EH (cell line): ENCODE results near the gene FMO5.
"Not testable (repeated sequence)": the region's sequence is repeated elsewhere in the genome, so short reads cannot be mapped to it uniquely, and the experiment has no call there.

ENCODE experiments used
- DNase-seq: peaks from one replicate; pipeline ENCODE4 v3.0.0-alpha.2; 2015; ENCODE audit warnings: low read depth

Gene FMO5, protein sequence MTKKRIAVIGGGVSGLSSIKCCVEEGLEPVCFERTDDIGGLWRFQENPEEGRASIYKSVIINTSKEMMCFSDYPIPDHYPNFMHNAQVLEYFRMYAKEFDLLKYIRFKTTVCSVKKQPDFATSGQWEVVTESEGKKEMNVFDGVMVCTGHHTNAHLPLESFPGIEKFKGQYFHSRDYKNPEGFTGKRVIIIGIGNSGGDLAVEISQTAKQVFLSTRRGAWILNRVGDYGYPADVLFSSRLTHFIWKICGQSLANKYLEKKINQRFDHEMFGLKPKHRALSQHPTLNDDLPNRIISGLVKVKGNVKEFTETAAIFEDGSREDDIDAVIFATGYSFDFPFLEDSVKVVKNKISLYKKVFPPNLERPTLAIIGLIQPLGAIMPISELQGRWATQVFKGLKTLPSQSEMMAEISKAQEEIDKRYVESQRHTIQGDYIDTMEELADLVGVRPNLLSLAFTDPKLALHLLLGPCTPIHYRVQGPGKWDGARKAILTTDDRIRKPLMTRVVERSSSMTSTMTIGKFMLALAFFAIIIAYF

GRCh38 chr1:147225193-147225730 is at the start of gene FMO5:
Gene FMO5, minus strand, starts transcription at chr1:147225339. Its CDS starts 310 bp downstream, at chr1:147225029.
- DNase-seq, result peak; percentile 57

- peak; percentile 85 for DNase-seq
Observed at GRCh38 chr1:147273409-147274336, 48.5 kb upstream of the FMO5 start.

DNA sequence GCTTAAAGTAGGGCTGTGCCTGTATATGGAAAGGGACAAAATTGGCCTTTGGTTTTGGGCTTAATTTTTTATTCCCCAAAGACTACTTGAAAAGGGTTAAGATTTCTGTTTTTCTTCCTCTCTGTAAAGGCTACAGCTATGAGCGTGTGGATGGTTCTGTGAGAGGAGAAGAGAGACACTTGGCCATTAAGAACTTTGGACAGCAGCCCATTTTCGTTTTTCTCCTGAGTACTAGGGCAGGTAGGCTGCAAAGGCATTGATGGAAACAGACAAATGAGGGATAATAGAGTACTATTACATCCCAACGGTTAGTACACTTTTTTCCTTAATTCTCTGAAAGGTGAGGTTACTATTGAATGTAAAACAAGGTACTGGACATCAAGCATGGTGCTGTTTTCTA is 46.9 kb upstream of the FMO5 start:
- no peak for DNase-seq

GRCh38 chr1:147270721-147271120 is 45.6 kb upstream of the FMO5 start:
- no peak for DNase-seq

DNA sequence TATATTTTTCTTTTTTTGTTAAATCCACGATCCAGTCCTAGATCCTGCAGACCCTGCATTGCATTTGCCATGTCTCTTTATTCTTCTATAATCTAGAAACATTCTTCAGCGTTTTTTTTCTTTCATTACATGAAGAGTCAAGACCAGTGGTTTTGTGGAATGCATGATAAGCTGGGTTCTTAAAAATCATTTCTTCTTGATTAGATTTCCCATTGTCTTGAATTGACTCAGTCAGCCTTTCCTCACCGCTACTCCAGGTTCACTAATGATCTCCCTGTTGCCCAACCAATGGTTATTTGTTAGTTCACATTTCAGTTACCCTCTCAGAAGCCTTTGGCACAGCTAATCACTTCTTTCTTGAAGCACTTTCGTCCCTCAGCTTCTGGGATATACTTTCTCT is 42.6 kb upstream of the FMO5 start:
- no peak for DNase-seq

DNA sequence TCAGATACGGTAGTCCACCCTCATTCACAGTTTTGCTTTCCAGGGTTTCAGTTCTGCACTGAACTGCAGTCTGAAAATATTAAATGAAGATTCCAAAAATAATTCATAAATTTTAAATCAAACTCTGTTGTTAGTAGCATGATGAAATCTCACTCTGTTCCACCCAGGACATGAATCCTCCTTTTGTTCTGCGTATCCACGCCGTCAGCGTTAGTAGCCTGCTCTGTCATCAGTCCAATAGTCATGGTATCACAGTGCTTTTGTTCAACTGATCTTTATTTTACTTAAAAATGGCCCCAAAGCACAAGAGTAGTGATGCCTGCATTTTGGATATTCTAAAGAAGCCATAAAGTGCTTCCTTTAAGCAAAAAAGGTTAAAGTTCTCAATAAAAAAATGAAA is 41.2 kb upstream of the FMO5 start:
- no peak for DNase-seq

DNA sequence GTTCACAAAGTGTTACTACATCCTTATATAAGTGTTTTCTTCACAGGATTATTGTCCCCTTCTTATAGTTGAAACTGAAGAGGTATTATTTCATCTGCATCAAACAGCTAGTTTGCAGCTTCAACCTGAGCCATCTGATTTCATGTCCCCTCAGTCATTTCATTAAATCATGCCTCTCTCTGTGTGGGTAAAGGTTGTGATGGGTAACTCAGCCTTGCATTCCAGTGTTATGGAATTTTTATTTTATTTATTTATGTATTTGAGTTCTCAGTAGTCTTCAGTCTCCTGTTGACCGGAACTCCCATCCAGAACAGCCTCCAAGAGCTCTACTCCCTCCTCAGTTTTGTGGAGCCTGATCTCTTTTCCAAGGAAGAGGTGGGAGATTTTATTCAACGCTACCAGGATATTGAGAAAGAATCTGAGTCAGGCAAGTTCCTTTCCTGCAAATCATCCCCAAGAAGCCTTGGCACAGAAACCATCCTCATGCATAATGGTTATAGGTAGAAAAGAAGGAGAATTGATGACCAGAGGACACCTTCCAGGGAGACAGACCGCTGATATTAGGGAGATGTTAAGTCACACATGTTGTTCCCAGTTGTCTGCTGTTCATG is 39.1 kb upstream of the FMO5 start:
- DNase-seq, result peak; percentile 71

GRCh38 chr1:147260956-147261355 is 35.8 kb upstream of the FMO5 start:
- no peak for DNase-seq

DNA sequence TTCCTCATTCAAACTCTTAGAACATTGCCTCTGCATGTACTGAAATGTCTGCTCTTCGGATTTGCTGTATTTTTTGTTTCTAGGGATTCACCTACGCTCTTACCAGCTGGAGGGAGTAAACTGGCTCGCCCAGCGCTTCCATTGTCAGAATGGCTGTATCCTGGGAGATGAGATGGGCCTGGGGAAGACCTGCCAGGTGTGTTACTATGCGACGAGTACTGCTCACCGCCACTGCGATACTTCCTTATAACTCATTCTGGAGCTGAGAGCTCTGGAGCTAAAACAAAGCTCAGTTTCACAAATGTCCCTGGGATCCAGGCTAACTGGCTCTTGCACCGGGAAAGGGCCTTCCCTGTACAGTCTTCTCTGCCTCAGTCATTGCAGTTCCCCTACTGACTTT is 27.4 kb upstream of the FMO5 start:
- DNase-seq, result no peak

DNA sequence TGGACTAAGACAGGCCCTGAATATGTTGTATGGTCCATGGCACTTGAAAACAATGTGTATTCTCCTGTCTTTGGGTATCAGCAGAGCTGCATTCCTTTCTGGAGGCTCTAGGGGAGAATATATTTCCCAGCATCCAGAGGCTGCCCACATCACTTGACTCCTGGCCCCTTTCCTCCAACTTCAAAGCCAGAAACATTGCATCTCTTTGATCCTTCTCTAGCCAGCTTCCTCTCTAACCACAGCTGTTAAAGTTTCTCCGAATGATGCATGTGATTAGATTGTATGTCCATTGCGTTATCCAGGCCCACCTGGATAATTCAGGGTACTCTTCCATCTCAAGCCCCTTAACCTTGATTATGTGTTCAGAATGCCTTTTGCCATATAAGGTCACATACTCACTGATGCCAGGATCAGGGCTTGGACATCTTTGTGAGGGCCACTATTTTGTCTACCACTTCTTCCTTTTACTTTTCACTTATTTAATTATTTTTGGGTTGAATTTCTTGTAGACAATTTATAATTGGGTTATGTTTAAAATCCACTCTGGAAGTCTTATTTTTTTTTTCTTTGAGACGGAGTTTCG is 22.6 kb upstream of the FMO5 start:
- DNase-seq, result no peak

DNA sequence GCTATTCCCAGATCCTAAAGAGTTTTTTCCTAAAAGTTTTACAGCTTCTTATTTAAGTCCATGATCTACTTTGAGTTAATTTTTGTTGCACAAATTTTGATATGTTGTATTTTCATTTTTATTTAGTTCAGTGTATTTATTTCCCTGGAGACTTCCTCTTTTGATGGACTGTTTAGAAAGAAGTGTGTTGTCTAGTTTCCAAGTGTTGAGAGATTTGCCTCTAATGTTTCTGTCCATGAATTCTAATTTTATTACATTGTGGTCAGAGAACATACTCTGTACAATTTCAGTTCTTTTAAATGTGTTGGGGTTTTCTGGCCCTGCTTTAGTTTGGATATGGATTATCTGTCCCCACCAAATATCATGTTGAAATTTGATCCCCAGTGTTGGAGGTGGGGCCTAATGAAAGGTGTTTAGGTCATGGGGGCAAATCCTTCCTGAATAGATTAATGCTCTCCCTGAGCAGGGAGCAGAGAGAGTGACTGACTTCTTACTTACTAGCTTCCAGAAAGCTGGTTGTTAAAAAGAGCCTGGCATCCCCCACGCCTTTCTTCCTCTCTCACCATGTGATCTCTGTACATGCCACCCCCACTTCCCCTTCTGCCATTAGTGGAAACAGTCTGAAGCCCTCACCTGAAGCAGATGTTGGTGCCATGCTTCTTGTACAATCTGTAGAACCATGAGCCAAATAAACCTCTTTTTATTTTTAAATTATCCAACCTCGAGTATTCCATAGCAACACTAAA is 21.9 kb upstream of the FMO5 start:
- DNase-seq, result no peak

GRCh38 chr1:147246044-147246690 is 21.0 kb upstream of the FMO5 start:
- no peak for DNase-seq

GRCh38 chr1:147245586-147246021 is 20.5 kb upstream of the FMO5 start:
- DNase-seq, result no peak

DNA sequence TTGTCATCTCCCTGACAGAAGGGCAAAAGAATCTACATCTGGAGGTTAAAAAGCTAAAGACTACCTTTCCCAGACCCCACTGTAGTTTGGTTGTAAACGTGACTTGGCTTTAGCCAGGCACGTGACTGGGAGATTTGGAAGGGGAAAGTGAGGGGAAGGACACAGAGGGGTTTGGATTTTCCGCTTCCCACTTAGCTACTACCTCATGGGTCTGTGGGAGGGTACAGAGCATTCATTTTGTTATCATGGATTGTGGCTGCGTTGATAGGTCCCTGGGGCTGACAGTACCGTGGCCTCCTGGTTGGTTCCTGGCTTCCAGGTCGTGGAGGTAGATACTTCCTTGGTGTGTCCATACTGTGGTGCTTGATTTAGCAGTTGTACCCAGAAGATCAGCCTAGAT is 20.0 kb upstream of the FMO5 start:
- no peak for DNase-seq

- DNase-seq, result no peak
Observed at GRCh38 chr1:147243841-147244240, 18.7 kb upstream of the FMO5 start.

DNA sequence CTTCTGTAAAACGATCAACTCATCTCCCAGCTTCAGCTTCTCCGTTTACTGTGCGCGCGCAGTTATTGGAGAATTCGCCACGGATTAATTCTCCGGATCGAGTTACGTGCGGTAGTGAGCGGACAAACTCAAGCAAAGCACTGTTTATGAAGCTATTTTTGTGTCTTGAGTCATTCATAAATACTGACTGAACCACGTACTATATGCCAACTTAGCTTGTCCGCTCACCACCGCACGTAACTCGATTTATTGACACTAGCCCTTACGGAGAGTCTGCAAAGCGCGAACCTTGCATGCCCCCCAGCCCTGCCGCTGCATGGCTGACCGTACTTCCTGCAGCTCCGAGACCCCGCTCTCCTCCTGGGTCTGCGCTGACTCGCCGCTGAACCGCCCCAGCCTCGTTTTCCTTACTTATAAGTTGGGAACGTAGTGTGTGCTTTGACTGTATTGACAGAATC is 18.1 kb upstream of the FMO5 start:
- DNase-seq, result peak; percentile 89

DNA sequence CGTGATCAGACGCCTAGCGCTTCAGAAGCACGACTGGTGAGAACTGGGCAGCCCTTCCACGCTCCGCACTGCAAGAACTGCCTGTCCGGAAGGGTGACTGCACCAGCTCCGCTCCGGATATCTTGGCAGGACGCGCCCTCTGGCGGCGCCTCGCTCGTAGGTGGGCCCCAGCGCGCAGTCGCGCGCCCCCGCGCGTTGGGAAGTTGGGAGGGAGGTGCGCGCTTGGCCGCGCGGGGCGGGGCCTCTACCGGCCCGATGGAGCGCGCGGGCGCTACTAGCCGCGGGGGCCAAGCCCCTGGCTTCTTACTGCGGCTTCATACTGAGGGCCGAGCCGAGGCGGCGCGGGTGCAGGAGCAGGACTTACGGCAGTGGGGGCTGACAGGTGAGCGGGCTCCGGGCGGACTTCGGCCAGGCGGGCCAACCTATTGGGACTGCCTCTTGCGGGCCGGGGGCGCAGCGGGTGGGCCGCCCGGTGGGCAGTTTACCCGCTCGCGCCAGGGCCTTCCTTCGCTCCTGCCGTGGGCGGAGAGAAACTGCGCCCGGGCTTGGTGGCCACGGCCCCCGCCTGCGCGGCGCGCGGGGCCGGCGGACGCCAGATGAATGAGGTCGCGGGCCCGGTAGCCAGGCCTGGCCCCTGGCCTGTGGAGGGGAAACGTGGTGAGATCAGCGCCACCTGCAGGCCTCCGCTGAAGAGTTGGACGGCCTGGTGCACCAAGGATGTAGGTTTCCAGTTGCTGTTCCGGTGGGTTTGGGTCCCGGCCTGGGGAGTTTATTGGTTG is 17.5 kb upstream of the FMO5 start, which contains the start of gene CHD1L:
TSS of gene CHD1L (plus strand) at position 236 of the 779 bp plus-strand sequence. CDS start at position 256, 20 bp downstream.
- peak; percentile 93 for DNase-seq

GRCh38 chr1:147241934-147242448 is 16.9 kb upstream of the FMO5 start:
- DNase-seq, result no peak

DNA sequence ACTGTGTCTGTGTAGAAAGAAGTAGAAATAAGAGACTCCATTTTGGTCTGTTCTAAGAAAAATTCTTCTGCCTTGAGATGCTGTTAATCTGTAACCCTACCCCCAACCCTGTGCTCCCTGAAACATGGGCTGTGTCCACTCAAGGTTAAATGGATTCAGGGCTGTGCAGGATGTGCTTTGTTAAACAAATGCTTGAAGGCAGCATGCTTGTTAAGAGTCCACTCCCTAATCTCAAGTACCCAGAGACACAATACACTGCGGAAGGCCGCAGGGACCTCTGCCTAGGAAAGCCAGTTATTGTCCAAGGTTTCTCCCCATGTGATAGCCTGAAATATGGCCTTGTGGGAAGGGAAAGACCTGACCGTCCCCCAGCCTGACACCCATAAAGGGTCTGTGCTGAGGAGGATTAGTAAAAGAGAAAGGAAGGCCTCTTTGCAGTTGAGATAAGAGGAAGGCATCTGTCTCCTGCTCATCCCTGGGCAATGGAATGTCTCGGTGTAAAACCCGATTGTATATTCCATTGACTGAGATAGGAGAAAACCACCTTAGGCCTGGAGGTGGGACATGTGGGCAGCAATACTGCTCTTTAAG is 15.1 kb upstream of the FMO5 start:
- DNase-seq, result not testable (repeated sequence)
